NCI-H1436 treated with DMSO at 0.1 percent for 48 hours (cell line): Measurements from ENCODE around the gene ROPN1B.
"Not testable (repeated sequence)": the region's sequence is repeated elsewhere in the genome, so short reads cannot be mapped to it uniquely, and the experiment has no call there.

Experiments used
- DNase-seq: peaks from one replicate; lab custom pipeline; 2025; lab: John Stamatoyannopoulos, UW

ROPN1B gene

GRCh38 chr3:125958511-125959316 lies 10.3 kb upstream of the ROPN1B start:
- no peak for DNase-seq

GRCh38 chr3:125959317-125960065 lies 9.5 kb upstream of the ROPN1B start:
- DNase-seq = no peak

GRCh38 chr3:125960066-125960424 lies 8.9 kb upstream of the ROPN1B start:
- no peak for DNase-seq

- no peak for DNase-seq
Observed at GRCh38 chr3:125960456-125961288, 8.3 kb upstream of the ROPN1B start.

- DNase-seq = no peak
Observed at GRCh38 chr3:125961289-125961589, 7.7 kb upstream of the ROPN1B start.

- not testable (repeated sequence) for DNase-seq
Observed at GRCh38 chr3:125963834-125964233, 5.1 kb upstream of the ROPN1B start.

- no peak for DNase-seq
Observed at GRCh38 chr3:125965505-125965904, 3.5 kb upstream of the ROPN1B start.

- DNase-seq = no peak
Observed at GRCh38 chr3:125967156-125967555, 1.8 kb upstream of the ROPN1B start.

- DNase-seq = not testable (repeated sequence)
Observed at GRCh38 chr3:125968121-125968520, 857 bp upstream of the ROPN1B start.

- not testable (repeated sequence) for DNase-seq
Observed at GRCh38 chr3:125971997-125972944, 3.3 kb downstream of the ROPN1B start.

- not testable (repeated sequence) for DNase-seq
Observed at GRCh38 chr3:125975245-125976002, 6.4 kb downstream of the ROPN1B start.

GRCh38 chr3:125976003-125976390 lies 7.0 kb downstream of the ROPN1B start:
- not testable (repeated sequence) for DNase-seq

GRCh38 chr3:125977104-125977503 lies 8.1 kb downstream of the ROPN1B start:
- not testable (repeated sequence) for DNase-seq

- DNase-seq = not testable (repeated sequence)
Observed at GRCh38 chr3:125984951-125985350, 16.0 kb downstream of the ROPN1B start.

- DNase-seq = peak; percentile 71
Observed at GRCh38 chr3:125990253-125990970, 21.4 kb downstream of the ROPN1B start.

GRCh38 chr3:125996751-125997150 lies 27.8 kb downstream of the ROPN1B start:
- DNase-seq = not testable (repeated sequence)

GRCh38 chr3:126002189-126002588 lies 33.2 kb downstream of the ROPN1B start:
- no peak for DNase-seq

- DNase-seq = no peak
Observed at GRCh38 chr3:126003447-126004190, 34.6 kb downstream of the ROPN1B start.

GRCh38 chr3:126004217-126004616 lies 35.2 kb downstream of the ROPN1B start:
- no peak for DNase-seq
